GM12878 (cell line): ENCODE results near the gene INTU. TPM values are rescaled to one million over a fixed set of nuclear protein-coding genes. Genes with fewer than 3 reads are reported as not detected.

Experiments
- ATAC-seq: fragments of 200-7000 bp; cut with Tn5 transposase; 3 replicates; pipeline ENCODE4 v1.9.1; 2020; ENCODE audit warnings: mild to moderate bottlenecking, moderate library complexity
- BruUV-seq: library from RNA; stranded (reverse); fragments of 400-500 nt; replicated peaks from 2 replicates; lab custom pipeline; 2021; lab: Mats Ljungman, UMichigan
- CTCF ChIA-PET: fragments of 300-600 bp; sonication (Branson Sonifier 250); formaldehyde crosslinking; extraction: SDS; loops from one replicate; lab custom pipeline; 2021; ENCODE audit warnings: inconsistent platforms; lab: Yijun Ruan, JAX
- POLR2A ChIA-PET: fragments of 350-600 bp; formaldehyde crosslinking; extraction: SDS; loops from one replicate; lab custom pipeline; 2021; ENCODE audit warnings: inconsistent platforms; lab: Charles Lee
- RAD21 ChIA-PET: fragments of 300-600 bp; sonication (Branson Sonifier 250); formaldehyde crosslinking; loops from one replicate; lab custom pipeline; 2023; ENCODE audit warnings: antibody characterized with exemption; ENCODE audit not compliant: unreplicated experiment; lab: Charles Lee
- SMC1A ChIA-PET: fragments of 300-600 bp; sonication (Branson Sonifier 250); formaldehyde crosslinking; loops from one replicate; lab custom pipeline; 2023; ENCODE audit not compliant: unreplicated experiment, uncharacterized antibody; lab: Charles Lee
- DNase-seq: peaks from one replicate; pipeline ENCODE4 v3.0.0-alpha.2; 2011; ENCODE audit warnings: low read depth, low spot score
- FAIRE-seq: peaks from 3 replicates; lab custom pipeline; 2011; peaks lifted over from hg19 to GRCh38; lab: Jason Lieb, UNC
- H2AFZ ChIP-seq: 2 replicates; pipeline ENCODE4 v1.6.0; 2011; ENCODE audit warnings: low read depth, low read length, control low read depth; ENCODE audit not compliant: control insufficient read depth
- H3K27ac ChIP-seq: 2 replicates; pipeline ENCODE4 v1.5.1; 2011; ENCODE audit warnings: control low read depth; ENCODE audit not compliant: control insufficient read depth, insufficient read depth
- H3K27me3 ChIP-seq, 2 experiments: replicated peaks in 1 of 2; 2 replicates each; pipeline versions ENCODE4 v1.6.0 to v1.6.1; 2011; ENCODE audit warnings: low read length in 1 of 2; ENCODE audit not compliant: control insufficient read depth in 2 of 2, insufficient read depth in 2 of 2
- H3K36me3 ChIP-seq, 2 experiments: 2 replicates each; pipeline ENCODE4 v1.5.1; 2011; ENCODE audit warnings: low read length in 1 of 2; ENCODE audit not compliant: control insufficient read depth in 2 of 2, insufficient read depth in 2 of 2
- H3K4me1 ChIP-seq: 2 replicates; pipeline ENCODE4 v1.6.1; 2011; ENCODE audit warnings: mild to moderate bottlenecking, low read length, moderate library complexity, mixed read lengths; ENCODE audit not compliant: control insufficient read depth, insufficient read depth
- H3K4me2 ChIP-seq: 2 replicates; pipeline ENCODE4 v1.6.0; 2011; ENCODE audit warnings: control low read depth; ENCODE audit not compliant: control insufficient read depth, insufficient read depth
- H3K4me3 ChIP-seq: fragments of 200-600 bp; sonication (generic); 2 replicates; pipeline ENCODE4 v1.5.1; 2016
- H3K79me2 ChIP-seq: 2 replicates; pipeline ENCODE4 v1.6.0; 2011; ENCODE audit warnings: low read length; ENCODE audit not compliant: control insufficient read depth, insufficient read depth
- H3K9ac ChIP-seq: 2 replicates; pipeline ENCODE4 v1.8.0; 2011; ENCODE audit warnings: low read length, control low read depth, mixed read lengths; ENCODE audit not compliant: control insufficient read depth, insufficient read depth
- H3K9me3 ChIP-seq: replicated peaks from 3 replicates; pipeline ENCODE4 v1.5.1; 2011; ENCODE audit warnings: mild to moderate bottlenecking, low read length; ENCODE audit not compliant: control insufficient read depth, insufficient read depth
- H4K20me1 ChIP-seq: 2 replicates; pipeline ENCODE4 v1.6.0; 2011; ENCODE audit not compliant: control insufficient read depth, insufficient read depth
- BCL3 ChIP-seq: IDR thresholded peaks from 2 replicates; pipeline ENCODE4 v1.6.1; 2011; ENCODE audit warnings: borderline replicate concordance, low read depth, mild to moderate bottlenecking, moderate library complexity, low read length; ENCODE audit not compliant: insufficient read depth, poor library complexity, severe bottlenecking
- ELK1 ChIP-seq: IDR thresholded peaks from 2 replicates; pipeline ENCODE4 v1.6.1; 2012; ENCODE audit warnings: low read depth, low read length, improper control_type of control experiment
- HDAC2 ChIP-seq: fragments of 200-600 bp; sonication (generic); IDR thresholded peaks from 2 replicates; pipeline ENCODE4 v1.6.1; 2017
- MYC ChIP-seq: IDR thresholded peaks from 2 replicates; pipeline ENCODE4 v1.6.1; 2011; ENCODE audit warnings: mild to moderate bottlenecking, low read length, moderate library complexity, inconsistent platforms; ENCODE audit not compliant: insufficient read depth, insufficient replicate concordance, insufficient read length, severe bottlenecking
- RAD21 ChIP-seq: IDR thresholded peaks from 2 replicates; pipeline ENCODE4 v1.6.1; 2011; ENCODE audit warnings: mild to moderate bottlenecking, low read depth, low read length, moderate library complexity; ENCODE audit not compliant: insufficient read depth
- RB1 ChIP-seq: fragments of 450-650 bp; formaldehyde crosslinking; IDR thresholded peaks from 2 replicates; pipeline ENCODE4 v1.6.1; 2017; ENCODE audit warnings: mild to moderate bottlenecking, borderline replicate concordance
- RELA ChIP-seq: fragments of 450-650 bp; IDR thresholded peaks from 2 replicates; pipeline ENCODE4 v1.8.0; 2014; ENCODE audit warnings: borderline replicate concordance; ENCODE audit not compliant: partially characterized antibody
- RELB ChIP-seq: fragments of 450-650 bp; IDR thresholded peaks from 2 replicates; pipeline ENCODE4 v1.6.1; 2017; ENCODE audit warnings: low read depth, mild to moderate bottlenecking, moderate library complexity
- SUPT20H ChIP-seq: IDR thresholded peaks from 2 replicates; pipeline ENCODE4 v1.6.1; 2011; ENCODE audit warnings: low read depth, mild to moderate bottlenecking, low read length, moderate library complexity, borderline replicate concordance; ENCODE audit not compliant: control insufficient read depth
- TBL1XR1 ChIP-seq: IDR thresholded peaks from 2 replicates; pipeline ENCODE4 v1.6.1; 2012; ENCODE audit warnings: low read depth, low read length, improper control_type of control experiment
- YBX1 ChIP-seq: fragments of 450-650 bp; IDR thresholded peaks from 2 replicates; pipeline ENCODE4 v1.6.1; 2016; ENCODE audit warnings: antibody characterized with exemption
- ZBTB33 ChIP-seq: fragments of 450-650 bp; IDR thresholded peaks from 2 replicates; pipeline ENCODE4 v1.6.1; 2017; ENCODE audit warnings: mild to moderate bottlenecking
- in situ Hi-C: fragments of 300-500 bp; cut with MboI; formaldehyde crosslinking; loops from 9 replicates; pipeline ENCODE4 v1.14.3; 2018; ENCODE audit warnings: mixed read lengths
- intact Hi-C: fragments of 100-400 bp; cut with micrococcal nuclease; formaldehyde crosslinking; loops from one replicate; pipeline ENCODE4 v1.14.2; 2022; ENCODE audit not compliant: unreplicated experiment
- polyA plus RNA-seq, 11 experiments: library from polyadenylated mRNA; depleted of rRNA in 4 of 11; unstranded in 6 of 11; stranded (reverse) in 5 of 11; fragments of >200 nt; fragmentation: Nextera tagmentation in 4 of 11; fragmentation: Illumina TruSeq in 1 of 11; extraction: Ambion mirVana in 4 of 11; extraction: Trizol in 1 of 11; gene quantifications; 1 replicate in 1 of 11; 2 replicates in 10 of 11; pipeline versions ENCODE4 v1.2.1 to v1.2.3, GENCODE V29; 2011 to 2016; ENCODE audit warnings: inconsistent platforms in 2 of 11, missing spikeins in 2 of 11, low read depth in 1 of 11
- total RNA-seq, 4 experiments: library from RNA; depleted of rRNA in 3 of 4; stranded (reverse); fragments of >200 nt in 3 of 4; fragmentation: Illumina TruSeq in 1 of 4; extraction: Trizol in 1 of 4; gene quantifications; 2 replicates each; pipeline versions ENCODE4 v1.2.1 to v1.2.3, GENCODE V29; 2013 to 2021

Gene INTU
- total and polyA plus RNA-seq, 10 of the 15 experiments (the other 5 are each of a cell fraction or from before 2014, with no cell fraction given): under 0.01 to 0.15 (median 0.01) TPM; not detected in 4

GRCh38 chr4:127685292-127685691 is 52.5 kb downstream of the INTU start:
- TF ChIP-seq YBX1: no peak
- no peak for TF ChIP-seq HDAC2
- no peak for TF ChIP-seq SUPT20H
- no peak for TF ChIP-seq RELB
- no peak for TF ChIP-seq RELA
- no peak for TF ChIP-seq ELK1
- no peak for TF ChIP-seq ZBTB33
- no peak for TF ChIP-seq RAD21
- TF ChIP-seq MYC: no peak
- TF ChIP-seq TBL1XR1: no peak
- no peak for TF ChIP-seq RB1
- no peak for TF ChIP-seq BCL3
- TF ChIP-seq, all 136 proteins: peak for 0
- CTCF ChIA-PET: interaction anchor here (1.4 kb wide), 1 partner anchor 47 kb away, joined by 3 read pairs; no protein-coding TSS in a partner anchor

More at GRCh38 chr4:127685292-127685691, 52.5 kb downstream of the INTU start:
- Histone ChIP-seq H3K4me1 (no peaks in the 10 kb centered on the region), H3K79me2 (no peaks in the 10 kb centered on the region), H4K20me1 (no peaks in the 10 kb centered on the region), H2AFZ (no peak overlapping the region), H3K4me3 (no peak overlapping the region), H3K9me3 (no peaks in the 10 kb centered on the region), H3K27me3 (no peaks in the 10 kb centered on the region; a peak in 1 of 4 replicates), H3K36me3 (no peaks in the 10 kb centered on the region), H3K9ac (no peak overlapping the region), H3K4me2 (no peak overlapping the region), H3K27ac (no peak overlapping the region)
- ChIA-PET POLR2A (no interaction called here), SMC1A (interaction anchor here (1.0 to 1.3 kb wide), 2 partner anchors 12 to 15 kb away, joined by 3 to 4 read pairs; no protein-coding TSS in a partner anchor), RAD21 (no interaction called here)
- intact Hi-C loops: no loop called here
- DNase-seq: no peak
- in situ Hi-C loops: no loop called here
- no peak for ATAC-seq
- no TSS peak for BruUV-seq
- no peak for FAIRE-seq
